Hepatocyte (in vitro differentiated cells): Measurements from ENCODE around the gene MRPS23. TPM values are rescaled to one million over a fixed set of nuclear protein-coding genes. Genes with fewer than 3 reads are reported as not detected.

Experiments used
- DNase-seq: peaks from one replicate; pipeline ENCODE4 v3.0.0-alpha.2; 2016; ENCODE audit warnings: low spot score
- H2AFZ ChIP-seq: fragments of 200-600 bp; sonication (generic); 2 replicates; pipeline ENCODE4 v1.6.0; 2016; ENCODE audit warnings: antibody characterized with exemption, mild to moderate bottlenecking
- H3K27ac ChIP-seq: fragments of 200-600 bp; sonication (generic); 2 replicates; pipeline ENCODE4 v1.5.1; 2016; ENCODE audit warnings: mild to moderate bottlenecking
- H3K27me3 ChIP-seq: fragments of 200-600 bp; sonication (generic); 2 replicates; pipeline ENCODE4 v1.6.1; 2016
- H3K36me3 ChIP-seq: fragments of 200-600 bp; sonication (generic); replicated peaks from 2 replicates; pipeline ENCODE4 v1.5.1; 2016; ENCODE audit warnings: low read depth; ENCODE audit not compliant: insufficient read depth
- H3K4me1 ChIP-seq: fragments of 200-600 bp; sonication (generic); 2 replicates; pipeline ENCODE4 v1.5.1; 2016; ENCODE audit warnings: mild to moderate bottlenecking, moderate library complexity; ENCODE audit not compliant: insufficient read depth
- H3K4me2 ChIP-seq: fragments of 200-600 bp; sonication (generic); 2 replicates; pipeline ENCODE4 v1.6.0; 2016
- H3K4me3 ChIP-seq: fragments of 200-600 bp; sonication (generic); 2 replicates; pipeline ENCODE4 v1.5.1; 2016; ENCODE audit warnings: mild to moderate bottlenecking
- H3K79me2 ChIP-seq: fragments of 200-600 bp; sonication (generic); 2 replicates; pipeline ENCODE4 v1.6.0; 2017; ENCODE audit warnings: mild to moderate bottlenecking
- H3K9me2 ChIP-seq: fragments of 200-600 bp; sonication (generic); replicated peaks from 2 replicates; pipeline ENCODE4 v1.6.0; 2017; ENCODE audit warnings: mild to moderate bottlenecking; ENCODE audit not compliant: insufficient read depth
- H3K9me3 ChIP-seq: fragments of 200-600 bp; sonication (generic); 2 replicates; pipeline ENCODE4 v1.5.1; 2016; ENCODE audit warnings: low read depth, mild to moderate bottlenecking
- H4K20me1 ChIP-seq: fragments of 200-600 bp; sonication (generic); 2 replicates; pipeline ENCODE4 v1.6.0; 2016; ENCODE audit warnings: mild to moderate bottlenecking; ENCODE audit not compliant: insufficient read depth, poor library complexity, severe bottlenecking
- CTCF ChIP-seq: fragments of 200-600 bp; sonication (generic); IDR thresholded peaks from 2 replicates; pipeline ENCODE4 v1.5.1; 2016; ENCODE audit warnings: antibody characterized with exemption, mild to moderate bottlenecking; ENCODE audit not compliant: poor library complexity
- EZH2 ChIP-seq: fragments of 200-600 bp; sonication (generic); IDR thresholded peaks from 2 replicates; pipeline ENCODE4 v1.6.1; 2016; ENCODE audit warnings: antibody characterized with exemption, mild to moderate bottlenecking, borderline replicate concordance
- EZH2phosphoT487 ChIP-seq: fragments of 200-600 bp; sonication (generic); IDR thresholded peaks from one replicate; pipeline ENCODE4 v1.6.1; 2018; ENCODE audit warnings: antibody characterized with exemption, mild to moderate bottlenecking, low read depth, moderate library complexity; ENCODE audit not compliant: unreplicated experiment, severe bottlenecking
- WGBS: methylation state at CpG from one replicate; pipeline ENCODE4 v1.1.6; 2016; ENCODE audit warnings: low lambda C conversion rate; ENCODE audit errors: missing lambda C conversion rate; 5-methylcytosine and 5-hydroxymethylcytosine counted together
- polyA plus RNA-seq: library from polyadenylated mRNA; unstranded; fragments of >200 nt; fragmentation: Nextera tagmentation; extraction: Ambion mirVana; gene quantifications from 2 replicates; pipeline ENCODE4 v1.2.1, GENCODE V29; 2016
- total RNA-seq: library from RNA; depleted of rRNA; stranded (reverse); fragments of >200 nt; gene quantifications from 2 replicates; pipeline ENCODE4 v1.2.3, GENCODE V29; 2014

Gene MRPS23
- total and polyA plus RNA-seq, 2 experiments from 2014 or later, result 21.9 to 44.2 TPM

GRCh38 chr17:57860414-57860999, 10.7 kb upstream of the MRPS23 start:
- 69% methylated on average over 6 of the region's 6 CpGs for WGBS
- Histone ChIP-seq H3K36me3 (no peaks in the 10 kb centered on the region), H3K27me3 (no peaks in the 10 kb centered on the region), H2AFZ (no peak overlapping the region), H3K9me2 (no peaks in the 10 kb centered on the region), H3K27ac (peak overlapping the region; percentile 26), H3K9me3 (no peaks in the 10 kb centered on the region), H3K4me3 (no peak overlapping the region), H3K4me1 (peaks cover 28% of the 10 kb centered on the region), H3K4me2 (peak overlapping the region; percentile 97), H3K79me2 (no peaks in the 10 kb centered on the region), H4K20me1 (no peaks in the 10 kb centered on the region)
- no peak for DNase-seq
- TF ChIP-seq CTCF (no peak), EZH2 (no peak), EZH2phosphoT487 (no peak)

- Histone ChIP-seq H3K4me3 (no peak overlapping the region), H3K79me2 (no peaks in the 10 kb centered on the region), H3K27me3 (no peaks in the 10 kb centered on the region), H3K9me3 (no peaks in the 10 kb centered on the region), H3K4me2 (no peak overlapping the region), H3K27ac (no peak overlapping the region), H3K9me2 (no peaks in the 10 kb centered on the region), H3K36me3 (no peaks in the 10 kb centered on the region), H4K20me1 (no peaks in the 10 kb centered on the region), H2AFZ (no peak overlapping the region), H3K4me1 (peaks cover 33% of the 10 kb centered on the region)
- DNase-seq, result no peak
- no peak for TF ChIP-seq EZH2
- 56% methylated on average over 13 of the region's 13 CpGs for WGBS
These were observed 10.0 kb upstream of the MRPS23 start for GRCh38 chr17:57859601-57860413.

GRCh38 chr17:57858838-57859237, 9.0 kb upstream of the MRPS23 start:
- H3K4me3 ChIP-seq, result no peak overlapping the region
- no peak overlapping the region for H3K4me2 ChIP-seq
- H3K4me1 ChIP-seq, result peaks cover 33% of the 10 kb centered on the region
- no peaks in the 10 kb centered on the region for H4K20me1 ChIP-seq
- no peaks in the 10 kb centered on the region for H3K36me3 ChIP-seq
- no peak for TF ChIP-seq CTCF
- no peak for TF ChIP-seq EZH2
- TF ChIP-seq EZH2phosphoT487, result no peak
- no peak overlapping the region for H2AFZ ChIP-seq
- 62% methylated on average over 5 of the region's 5 CpGs for WGBS
- H3K9me2 ChIP-seq, result no peaks in the 10 kb centered on the region
- DNase-seq, result no peak
- H3K27me3 ChIP-seq, result no peaks in the 10 kb centered on the region
- H3K79me2 ChIP-seq, result no peaks in the 10 kb centered on the region
- H3K9me3 ChIP-seq, result no peaks in the 10 kb centered on the region
- H3K27ac ChIP-seq, result no peak overlapping the region

GRCh38 chr17:57856792-57857620, 7.2 kb upstream of the MRPS23 start:
- 90% methylated on average over 10 of the region's 10 CpGs for WGBS
- Histone ChIP-seq H3K27ac (no peak overlapping the region), H3K4me2 (no peak overlapping the region), H3K9me3 (no peaks in the 10 kb centered on the region), H3K9me2 (no peaks in the 10 kb centered on the region), H3K4me1 (peaks cover 44% of the 10 kb centered on the region), H4K20me1 (no peaks in the 10 kb centered on the region), H3K79me2 (no peaks in the 10 kb centered on the region), H3K27me3 (no peaks in the 10 kb centered on the region), H3K36me3 (no peaks in the 10 kb centered on the region), H2AFZ (no peak overlapping the region), H3K4me3 (no peak overlapping the region)
- no peak for DNase-seq
- TF ChIP-seq EZH2phosphoT487 (no peak), EZH2 (no peak), CTCF (no peak)
